Stimulated activated naive CD8-positive, alpha-beta T cell treated with anti-CD3 and anti-CD28 coated beads, Interleukin-15, amount 100 ng/mL, for 72 hours (primary cell): ENCODE measurements around the gene QRICH2.
A peak's percentile ranks its signal among the peaks of the same experiment; 100 is the strongest.
"Not testable (repeated sequence)": the region's sequence is repeated elsewhere in the genome, so short reads cannot be mapped to it uniquely, and the experiment has no call there.

Source experiments
- ATAC-seq: fragments of 150-1000 bp; cut with Tn5 transposase; 2 replicates; pipeline ENCODE4 v1.10.0; 2021; ENCODE audit warnings: mild to moderate bottlenecking, moderate library complexity
- DNase-seq, 2 donors: peaks; one replicate each; pipeline ENCODE4 v3.0.0; 2021 to 2022
- H3K27ac Mint-ChIP-seq, 2 donors: one replicate each; pipeline ENCODE4 v1.8.0; 2022; ENCODE audit warnings: mild to moderate bottlenecking in 2 of 2, mixed read lengths in 2 of 2, moderate library complexity in 2 of 2
- H3K27me3 Mint-ChIP-seq: one replicate; pipeline ENCODE4 v1.8.0; 2022; ENCODE audit warnings: mixed read lengths
- H3K4me1 Mint-ChIP-seq: one replicate; pipeline ENCODE4 v1.8.0; 2022; ENCODE audit warnings: mild to moderate bottlenecking, mixed read lengths
- H3K4me3 Mint-ChIP-seq, 2 donors: one replicate each; pipeline ENCODE4 v1.8.0; 2022; ENCODE audit warnings: mild to moderate bottlenecking in 2 of 2, mixed read lengths in 2 of 2, moderate library complexity in 1 of 2
- H3K9me3 Mint-ChIP-seq, 2 donors: one replicate each; pipeline ENCODE4 v1.8.0; 2022; ENCODE audit warnings: mixed read lengths in 2 of 2

QRICH2 gene

GRCh38 chr17:76239538-76240274, 68.4 kb downstream of the QRICH2 start:
- Mint-ChIP-seq H3K4me3 (peak overlapping the region; percentile 80 to 84), H3K9me3 (no peaks in the 10 kb centered on the region), H3K4me1 (peaks cover 71% of the 10 kb centered on the region), H3K27me3 (no peaks in the 10 kb centered on the region), H3K27ac (peak overlapping the region; percentile 90 to 91)
- no peak for DNase-seq
- peak; percentile 41 for ATAC-seq

DNA sequence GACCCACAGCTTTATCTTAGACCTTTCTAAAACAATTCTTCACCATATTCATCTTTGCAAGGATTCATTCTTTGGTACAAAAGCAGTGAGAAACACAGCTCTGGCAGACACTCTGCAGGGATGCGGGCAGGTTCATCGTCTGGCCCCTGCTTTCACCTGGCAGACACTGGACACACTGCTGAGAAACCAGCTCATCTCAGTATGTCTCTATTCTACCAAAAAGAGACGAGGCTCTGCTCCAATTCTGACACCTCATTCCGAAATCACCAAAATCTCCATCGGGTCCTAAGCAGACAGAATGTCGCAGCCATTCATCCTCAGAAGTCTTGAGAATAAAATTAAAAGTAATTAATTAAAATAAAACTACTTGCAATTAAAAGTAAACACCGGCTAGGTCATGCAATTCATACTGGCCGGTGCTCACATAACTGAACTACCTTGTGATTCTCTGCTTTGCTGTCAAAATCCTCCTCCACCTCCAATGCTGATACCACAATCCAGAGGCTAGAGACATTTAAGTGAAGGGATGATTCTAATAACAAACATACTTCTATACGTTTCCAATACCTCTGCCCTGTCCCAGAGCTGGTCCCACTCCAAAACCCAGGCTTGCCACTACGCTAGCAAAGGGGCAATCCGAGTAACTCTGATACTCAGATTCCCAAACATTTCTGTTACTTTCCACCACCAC, 69.1 kb downstream of the QRICH2 start:
- no peak for DNase-seq
- Mint-ChIP-seq H3K27me3 (no peaks in the 10 kb centered on the region), H3K4me3 (peak overlapping the region; percentile 80 to 84), H3K4me1 (peaks cover 71% of the 10 kb centered on the region), H3K27ac (peak overlapping the region; percentile 82 to 90), H3K9me3 (no peaks in the 10 kb centered on the region)
- ATAC-seq, result no peak

DNA sequence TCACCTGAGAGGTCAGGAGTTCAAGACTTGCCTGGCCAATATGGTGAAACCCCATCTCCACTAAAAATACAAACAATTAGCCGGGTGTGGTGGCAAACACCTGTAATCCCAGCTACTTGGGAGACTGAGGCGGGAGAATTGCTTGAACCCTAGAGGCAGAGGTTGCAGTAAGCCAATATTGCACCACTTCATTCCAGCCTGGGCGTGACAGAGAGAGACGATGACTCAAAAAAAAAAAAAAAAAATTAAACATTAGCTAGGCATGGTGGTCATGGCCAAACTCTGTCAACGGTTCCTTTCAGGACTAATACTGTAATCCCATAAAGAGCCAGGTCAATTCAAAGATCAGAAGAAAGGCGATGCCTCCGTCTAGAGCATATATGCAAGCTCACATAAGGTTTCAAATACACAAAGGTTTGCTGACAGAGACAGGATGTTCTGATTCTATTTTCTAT, 70.2 kb downstream of the QRICH2 start:
- ATAC-seq, result no peak
- peak overlapping the region; percentile 80 to 84 for H3K4me3 Mint-ChIP-seq
- H3K9me3 Mint-ChIP-seq, result no peaks in the 10 kb centered on the region
- H3K27ac Mint-ChIP-seq, result no peak overlapping the region
- peaks cover 68% of the 10 kb centered on the region for H3K4me1 Mint-ChIP-seq
- no peak for DNase-seq
- no peaks in the 10 kb centered on the region for H3K27me3 Mint-ChIP-seq

- no peak for ATAC-seq
- no peak for DNase-seq
- no peaks in the 10 kb centered on the region for H3K9me3 Mint-ChIP-seq
- peaks cover 67% of the 10 kb centered on the region for H3K4me1 Mint-ChIP-seq
- H3K4me3 Mint-ChIP-seq, result no peak overlapping the region
- H3K27ac Mint-ChIP-seq, result no peak overlapping the region
- no peaks in the 10 kb centered on the region for H3K27me3 Mint-ChIP-seq
Observed at GRCh38 chr17:76236603-76237002, 71.5 kb downstream of the QRICH2 start.

GRCh38 chr17:76235883-76236282, 72.2 kb downstream of the QRICH2 start:
- Mint-ChIP-seq H3K4me3 (no peak overlapping the region), H3K9me3 (no peaks in the 10 kb centered on the region), H3K27ac (no peak overlapping the region), H3K4me1 (peaks cover 61% of the 10 kb centered on the region), H3K27me3 (no peaks in the 10 kb centered on the region)
- ATAC-seq, result no peak
- DNase-seq, result no peak

GRCh38 chr17:76234354-76234679, 73.8 kb downstream of the QRICH2 start:
- Mint-ChIP-seq H3K4me3 (no peak overlapping the region), H3K27ac (no peak overlapping the region), H3K9me3 (no peaks in the 10 kb centered on the region), H3K27me3 (no peaks in the 10 kb centered on the region), H3K4me1 (peaks cover 62% of the 10 kb centered on the region)
- ATAC-seq, result no peak
- no peak for DNase-seq

DNA sequence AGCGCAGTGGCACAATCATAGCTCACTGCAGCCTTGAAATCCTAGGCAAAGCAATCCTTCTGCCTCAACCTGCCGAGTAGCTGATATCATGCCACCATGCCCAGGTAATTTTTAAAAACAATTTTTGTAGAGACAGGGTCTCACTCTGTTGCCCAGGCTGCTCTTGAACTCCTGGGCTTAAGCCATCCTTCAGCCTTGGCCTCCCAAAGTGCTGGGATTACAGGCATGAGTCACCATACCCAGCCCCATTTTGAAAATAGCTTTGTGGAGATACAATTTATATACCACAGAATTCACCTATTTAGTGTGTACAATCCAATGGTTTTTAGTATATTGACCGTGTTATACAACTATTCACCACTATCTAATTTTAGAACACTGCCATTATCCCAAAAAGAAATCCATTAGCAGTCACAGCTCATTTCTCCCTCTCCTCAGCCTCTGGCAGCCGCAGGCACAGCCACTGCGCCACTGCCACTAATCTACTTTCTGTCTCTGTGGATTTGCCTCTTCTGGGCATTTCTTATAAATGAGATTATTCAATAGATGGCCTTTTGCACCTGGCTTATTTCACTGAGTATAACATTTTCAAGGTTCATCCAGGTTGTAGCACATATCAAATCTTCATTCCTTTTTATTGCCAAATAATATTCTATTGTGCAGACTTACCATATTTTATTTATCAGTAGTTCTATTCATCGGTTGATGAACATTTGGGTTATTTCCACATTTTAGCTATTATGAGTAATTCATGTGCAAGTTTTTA, 74.3 kb downstream of the QRICH2 start:
- ATAC-seq (no peak), DNase-seq (no peak)
- H3K27ac Mint-ChIP-seq, result peak overlapping the region in 1 of 2 donors; percentile 62
- H3K9me3 Mint-ChIP-seq, result peaks cover 0 to 4% of the 10 kb centered on the region in 2 donors
- H3K27me3 Mint-ChIP-seq, result no peaks in the 10 kb centered on the region
- peak overlapping the region in 1 of 2 donors; percentile 8 for H3K4me3 Mint-ChIP-seq
- H3K4me1 Mint-ChIP-seq, result peaks cover 62% of the 10 kb centered on the region

DNA sequence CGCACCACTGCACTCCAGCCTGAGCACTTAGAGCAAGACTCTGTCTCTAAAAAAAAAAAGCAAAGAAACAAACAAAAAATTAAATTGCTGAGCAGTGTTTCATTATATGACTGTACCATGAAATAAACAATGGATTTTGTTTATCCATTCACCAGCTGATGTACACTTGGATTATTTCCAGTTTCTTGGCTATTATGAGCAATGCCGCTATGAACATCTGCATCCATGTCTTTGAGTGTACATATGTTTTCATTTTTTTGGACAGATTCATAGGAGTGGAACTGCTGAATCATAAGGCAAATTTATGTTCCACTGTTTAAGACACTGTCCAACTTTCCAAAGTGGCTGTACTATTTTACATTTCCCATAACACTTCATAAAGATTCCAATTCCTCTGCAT, 75.7 kb downstream of the QRICH2 start:
- DNase-seq (no peak), ATAC-seq (no peak)
- peaks cover 57% of the 10 kb centered on the region for H3K4me1 Mint-ChIP-seq
- peak overlapping the region in 1 of 2 donors; percentile 74 for H3K27ac Mint-ChIP-seq
- H3K9me3 Mint-ChIP-seq, result peaks cover 0 to 4% of the 10 kb centered on the region in 2 donors
- no peak overlapping the region for H3K4me3 Mint-ChIP-seq
- H3K27me3 Mint-ChIP-seq, result no peaks in the 10 kb centered on the region

DNA sequence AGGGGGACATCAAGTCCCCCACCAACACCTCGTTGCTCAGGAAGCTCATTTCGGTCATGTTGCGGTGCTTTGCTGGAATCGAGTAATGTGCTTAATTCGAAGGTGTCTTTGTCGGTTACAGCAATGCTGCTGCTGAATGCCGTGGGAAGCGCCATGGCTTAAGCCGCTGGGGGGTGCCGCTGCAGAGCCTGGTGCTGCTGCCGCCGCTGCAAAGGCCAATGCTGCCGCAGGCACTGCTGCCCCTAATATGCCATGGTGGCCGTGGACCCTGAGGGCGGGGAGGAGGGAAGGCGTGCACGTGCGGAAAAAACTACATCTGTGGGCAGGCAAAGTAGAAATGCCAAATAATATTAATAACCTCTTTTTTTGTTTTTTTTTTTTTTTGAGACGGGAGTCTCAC, 81.3 kb downstream of the QRICH2 start:
- peaks cover 28% of the 10 kb centered on the region for H3K4me1 Mint-ChIP-seq
- H3K27me3 Mint-ChIP-seq, H3K27ac Mint-ChIP-seq, H3K9me3 Mint-ChIP-seq, DNase-seq, H3K4me3 Mint-ChIP-seq, ATAC-seq: not testable (repeated sequence)

GRCh38 chr17:76225373-76226086, 82.5 kb downstream of the QRICH2 start:
- Mint-ChIP-seq H3K4me1 (peaks cover 33% of the 10 kb centered on the region), H3K27ac (peak overlapping the region; percentile 5 to 26)
- not testable (repeated sequence) for H3K9me3 Mint-ChIP-seq, H3K27me3 Mint-ChIP-seq, DNase-seq, ATAC-seq, H3K4me3 Mint-ChIP-seq
